ENCODE measurements around the gene ZNF428. TPM values are rescaled to one million over a fixed set of nuclear protein-coding genes. Genes with fewer than 3 reads are reported as not detected.

Gene ZNF428
- total RNA-seq, 4 donors from 2014 or later = 38.1 to 61.1 (median 50.5) TPM

DNA sequence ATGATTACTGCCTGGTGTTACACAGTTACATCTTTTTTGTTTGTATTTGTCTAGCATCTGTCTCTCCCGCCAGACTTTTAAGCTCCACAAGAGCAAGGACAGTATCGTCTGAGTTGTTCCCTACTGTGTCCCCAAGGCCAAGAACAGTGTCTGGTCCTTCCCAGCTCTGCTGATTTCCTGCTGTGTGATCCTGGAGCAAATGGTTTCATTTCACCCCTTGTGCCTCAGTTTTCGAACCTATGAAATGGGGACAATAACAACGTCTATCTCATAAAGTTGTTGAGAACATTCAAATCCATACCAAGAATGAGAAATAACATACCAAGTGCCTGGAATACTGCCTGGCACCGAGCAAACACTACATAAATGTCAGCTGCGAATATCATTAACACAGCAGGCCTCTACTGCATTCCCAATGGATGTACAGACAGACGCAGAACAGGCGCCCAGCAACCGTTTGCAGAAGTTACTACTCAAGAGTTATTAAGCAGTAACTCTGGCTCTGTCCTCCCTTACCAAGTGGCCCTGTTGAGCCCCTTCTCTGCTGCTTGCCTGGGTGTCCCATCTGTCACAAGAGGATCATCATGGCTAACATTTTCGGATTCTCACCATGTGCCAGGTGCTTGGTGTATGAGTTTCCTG is 55.5 kb downstream of the ZNF428 start:
- TF ChIP-seq, protein P1, sequence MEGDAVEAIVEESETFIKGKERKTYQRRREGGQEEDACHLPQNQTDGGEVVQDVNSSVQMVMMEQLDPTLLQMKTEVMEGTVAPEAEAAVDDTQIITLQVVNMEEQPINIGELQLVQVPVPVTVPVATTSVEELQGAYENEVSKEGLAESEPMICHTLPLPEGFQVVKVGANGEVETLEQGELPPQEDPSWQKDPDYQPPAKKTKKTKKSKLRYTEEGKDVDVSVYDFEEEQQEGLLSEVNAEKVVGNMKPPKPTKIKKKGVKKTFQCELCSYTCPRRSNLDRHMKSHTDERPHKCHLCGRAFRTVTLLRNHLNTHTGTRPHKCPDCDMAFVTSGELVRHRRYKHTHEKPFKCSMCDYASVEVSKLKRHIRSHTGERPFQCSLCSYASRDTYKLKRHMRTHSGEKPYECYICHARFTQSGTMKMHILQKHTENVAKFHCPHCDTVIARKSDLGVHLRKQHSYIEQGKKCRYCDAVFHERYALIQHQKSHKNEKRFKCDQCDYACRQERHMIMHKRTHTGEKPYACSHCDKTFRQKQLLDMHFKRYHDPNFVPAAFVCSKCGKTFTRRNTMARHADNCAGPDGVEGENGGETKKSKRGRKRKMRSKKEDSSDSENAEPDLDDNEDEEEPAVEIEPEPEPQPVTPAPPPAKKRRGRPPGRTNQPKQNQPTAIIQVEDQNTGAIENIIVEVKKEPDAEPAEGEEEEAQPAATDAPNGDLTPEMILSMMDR (IDR thresholded peaks at IDR 0.05) = no peak
- TF ChIP-seq POLR2A (IDR thresholded peaks at IDR 0.05) (no peak), EP300 (IDR thresholded peaks at IDR 0.05) (no peak)
- 78 to 84% methylated on average over 10 of the region's 10 CpGs for WGBS, 2 donors
- peaks cover 0 to 14% (median 4%) of the 10 kb centered on the region in 4 donors for H3K4me1 ChIP-seq
- no peak overlapping the region for H3K27ac ChIP-seq
- peaks cover 0 to 35% (median 0%) of the 10 kb centered on the region in 3 donors for H3K36me3 ChIP-seq
- H3K4me3 ChIP-seq = no peak overlapping the region
- DNase-seq (ENCODE audit: low spot score in 2 of 2) = no peak
- H3K9me3 ChIP-seq = no peaks in the 10 kb centered on the region
- H3K27me3 ChIP-seq = no peaks in the 10 kb centered on the region

DNA sequence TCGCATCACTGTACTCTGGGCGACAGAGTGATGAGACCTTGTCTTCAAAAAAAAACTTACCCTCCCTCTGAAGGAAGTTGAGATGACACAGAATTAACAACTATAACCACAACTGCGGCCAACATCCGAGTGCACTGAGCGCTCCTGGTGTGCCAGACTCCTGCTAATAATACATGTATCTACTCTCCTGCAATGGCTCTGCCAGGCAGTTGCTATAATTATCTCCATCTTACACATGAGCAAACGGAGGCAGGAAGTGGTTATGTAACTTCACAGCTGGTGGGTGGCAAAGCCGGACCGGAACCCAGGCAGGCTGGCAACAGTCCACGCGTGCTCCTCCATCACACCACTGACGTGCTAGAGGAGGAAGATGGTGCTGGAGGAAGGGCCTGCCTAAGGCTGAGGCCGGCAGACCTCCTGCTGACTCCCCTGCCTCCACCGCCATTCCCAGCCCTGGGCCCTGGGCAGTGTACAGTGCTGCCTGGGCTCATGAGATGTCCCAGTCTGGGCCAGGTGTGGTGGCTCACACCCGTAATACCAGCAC is 56.7 kb downstream of the ZNF428 start:
- Histone ChIP-seq H3K4me1 (peaks cover 0 to 14% (median 4%) of the 10 kb centered on the region in 4 donors), H3K4me3 (no peak overlapping the region), H3K9me3 (no peaks in the 10 kb centered on the region), H3K27ac (peak overlapping the region in 3 of 4 donors; percentile 34 to 64 (median 59)), H3K36me3 (peaks cover 0 to 38% (median 0%) of the 10 kb centered on the region in 3 donors), H3K27me3 (no peaks in the 10 kb centered on the region)
- WGBS, 2 donors = 56 to 65% methylated on average over 12 to 13 of the region's 14 CpGs
- no peak for TF ChIP-seq POLR2A (IDR thresholded peaks at IDR 0.05)
- TF ChIP-seq EP300 (IDR thresholded peaks at IDR 0.05) = peak in 1 of 2 donors; percentile 82
- DNase-seq (ENCODE audit: low spot score in 2 of 2) = peak; percentile 38 to 64

DNA sequence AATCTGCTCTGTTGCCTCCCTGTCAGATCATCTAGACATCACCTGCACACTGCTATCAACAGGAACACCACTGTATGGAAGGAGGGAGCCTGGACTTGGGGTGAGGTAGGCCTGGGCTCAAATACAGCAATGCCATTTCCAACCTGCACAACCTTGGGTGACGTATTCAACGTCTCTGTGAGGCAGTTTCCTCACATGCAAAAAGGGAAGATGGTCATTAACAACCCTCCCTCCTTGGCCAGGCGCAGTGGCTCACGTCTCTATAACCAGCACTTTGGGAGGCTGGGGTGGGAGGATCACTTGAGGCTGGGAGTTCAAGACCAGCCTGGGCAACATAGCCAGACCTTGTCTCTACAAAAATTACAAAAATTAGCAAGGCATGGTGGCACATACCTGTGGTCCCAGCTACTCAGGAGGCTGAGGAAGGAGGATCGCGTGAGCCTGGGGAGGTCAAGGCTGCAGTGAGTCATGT is 57.2 kb downstream of the ZNF428 start:
- Histone ChIP-seq H3K4me3 (no peak overlapping the region), H3K4me1 (peaks cover 0 to 14% (median 4%) of the 10 kb centered on the region in 4 donors), H3K27me3 (no peaks in the 10 kb centered on the region), H3K36me3 (peaks cover 0 to 38% (median 0%) of the 10 kb centered on the region in 3 donors), H3K9me3 (no peaks in the 10 kb centered on the region), H3K27ac (peak overlapping the region in 2 of 4 donors; percentile 25 to 64)
- TF ChIP-seq, protein P1 (IDR thresholded peaks at IDR 0.05) = no peak
- no peak for TF ChIP-seq POLR2A (IDR thresholded peaks at IDR 0.05)
- DNase-seq (ENCODE audit: low spot score in 2 of 2) = no peak
- WGBS, 2 donors = 81 to 92% methylated on average over 6 of the region's 6 CpGs

DNA sequence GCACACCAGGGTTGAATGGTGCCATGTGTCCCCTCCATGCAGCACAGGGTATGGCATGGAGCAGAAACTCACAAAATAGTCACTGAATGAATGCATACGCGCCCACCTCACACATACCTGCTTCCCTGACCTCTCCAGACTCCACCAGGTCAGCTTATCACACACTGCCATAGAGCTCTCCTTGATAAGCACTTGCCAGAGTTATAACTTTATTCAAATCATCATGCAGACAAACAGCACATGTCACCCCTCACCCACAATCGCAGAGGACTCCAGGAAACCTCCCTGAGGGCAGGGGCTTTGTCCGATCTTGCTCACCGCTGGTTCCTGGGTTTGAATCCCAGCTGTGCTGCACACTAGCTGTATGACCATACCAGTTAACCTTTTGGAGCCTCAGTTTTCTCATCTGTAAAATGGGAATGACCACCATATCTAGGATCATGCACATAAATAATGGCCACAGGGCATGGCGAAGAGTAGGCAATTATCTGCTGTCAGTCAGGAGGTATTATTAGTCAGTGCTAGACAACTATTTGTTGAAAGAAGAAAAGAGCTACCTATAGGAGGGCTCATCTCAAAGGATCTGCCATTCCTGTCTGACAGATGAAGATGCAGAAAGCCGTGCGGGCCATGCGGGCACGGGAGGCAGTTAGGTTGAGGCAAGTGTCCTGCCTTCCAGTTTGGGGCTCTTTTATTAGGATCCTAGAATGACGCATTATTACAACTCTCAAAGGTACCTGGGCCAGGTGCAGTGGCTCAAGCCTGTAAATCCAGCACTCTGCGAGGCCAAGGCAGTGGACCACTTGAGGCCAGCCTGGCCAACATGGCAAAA is 58.1 kb downstream of the ZNF428 start:
- peaks cover 0 to 45% (median 0%) of the 10 kb centered on the region in 3 donors for H3K36me3 ChIP-seq
- WGBS, 2 donors = 90 to 98% methylated on average over 12 of the region's 12 CpGs
- no peaks in the 10 kb centered on the region for H3K27me3 ChIP-seq
- TF ChIP-seq, protein P1 (IDR thresholded peaks at IDR 0.05) = no peak
- TF ChIP-seq EP300 (IDR thresholded peaks at IDR 0.05) (no peak), POLR2A (IDR thresholded peaks at IDR 0.05) (no peak)
- peaks cover 0 to 14% (median 4%) of the 10 kb centered on the region in 4 donors for H3K4me1 ChIP-seq
- DNase-seq (ENCODE audit: low spot score in 2 of 2) = no peak
- H3K4me3 ChIP-seq = no peak overlapping the region
- no peak overlapping the region for H3K27ac ChIP-seq
- H3K9me3 ChIP-seq = no peaks in the 10 kb centered on the region

DNA sequence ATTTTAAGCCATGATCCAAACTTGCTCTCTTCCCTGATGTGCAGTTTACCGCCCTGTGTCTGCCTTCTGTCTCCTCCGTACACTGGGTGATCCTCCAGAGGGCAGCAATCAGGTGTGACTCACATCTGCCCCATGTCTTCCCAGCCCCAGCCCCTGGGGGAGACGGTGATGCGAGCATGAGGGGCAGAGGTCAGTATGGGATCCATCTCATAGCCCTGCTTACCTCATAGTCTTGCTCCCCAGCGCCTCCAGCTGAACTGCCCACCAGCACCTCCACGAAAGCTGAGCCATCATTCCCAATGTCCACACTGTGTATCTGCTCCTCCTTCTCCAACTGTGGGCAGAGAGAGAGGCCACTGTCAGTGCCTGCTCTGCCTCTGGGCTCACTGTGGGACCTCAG is 58.7 kb downstream of the ZNF428 start:
- Histone ChIP-seq H3K9me3 (no peaks in the 10 kb centered on the region), H3K4me3 (no peak overlapping the region), H3K27ac (no peak overlapping the region), H3K4me1 (peaks cover 0 to 14% (median 4%) of the 10 kb centered on the region in 4 donors), H3K27me3 (no peaks in the 10 kb centered on the region), H3K36me3 (peaks cover 0 to 51% (median 0%) of the 10 kb centered on the region in 3 donors)
- WGBS, 2 donors = 79% methylated on average over 6 of the region's 6 CpGs
- TF ChIP-seq POLR2A (IDR thresholded peaks at IDR 0.05) (no peak), EP300 (IDR thresholded peaks at IDR 0.05) (no peak)
- TF ChIP-seq, protein P1 (IDR thresholded peaks at IDR 0.05) = no peak
- DNase-seq (ENCODE audit: low spot score in 2 of 2) = no peak

Small RNAs within 50 kb of the gene (small RNA-seq; reads per million reads assigned to genes)
- gene RN7SL368P = not detected

Other genes starting within 250 kb of the ZNF428 start
- gene TEX101, start 204.7 kb downstream of the ZNF428 start, total RNA-seq = not detected
- gene LYPD3, start 154.0 kb downstream of the ZNF428 start, total RNA-seq = under 1 TPM in 2 of 4 donors, not detected in 2; 0.42 to 0.44 TPM
- 10 to 100 TPM in 3 of 4 donors, 1 to 10 TPM in 1; 9.8 to 25.5 (median 16.3) TPM for gene PHLDB3, start 114.9 kb downstream of the ZNF428 start, total RNA-seq
- 10 to 100 TPM; 33.7 to 54.5 (median 41.9) TPM for gene ETHE1, start 92.4 kb downstream of the ZNF428 start, total RNA-seq
- gene ZNF575, start 86.4 kb downstream of the ZNF428 start, total RNA-seq = under 1 TPM in 2 of 4 donors, not detected in 2; 0.60 to 0.63 TPM
- gene XRCC1, start 44.1 kb downstream of the ZNF428 start, total RNA-seq = 10 to 100 TPM; 18.6 to 30.6 (median 25.7) TPM
- gene PINLYP, start 43.8 kb downstream of the ZNF428 start, total RNA-seq = 10 to 100 TPM in 3 of 4 donors, 1 to 10 TPM in 1; 7.5 to 45.7 (median 21.6) TPM
- 10 to 100 TPM; 21.6 to 26.1 (median 23.6) TPM for gene IRGQ, start 23.5 kb downstream of the ZNF428 start, total RNA-seq
- gene ZNF576, start 23.0 kb downstream of the ZNF428 start, total RNA-seq = 10 to 100 TPM in 3 of 4 donors, 1 to 10 TPM in 1; 9.9 to 18.8 (median 15.2) TPM
- under 1 TPM; 0.20 to 0.84 (median 0.52) TPM for gene SRRM5, start 7.5 kb downstream of the ZNF428 start, total RNA-seq
- gene CADM4, start 20.2 kb upstream of the ZNF428 start, total RNA-seq = 100 to 1,000 TPM in 2 of 4 donors, 10 to 100 TPM in 2; 85.2 to 108 (median 102) TPM
- gene PLAUR, start 50.5 kb upstream of the ZNF428 start, total RNA-seq = 10 to 100 TPM; 12.9 to 19.7 (median 16.4) TPM
- gene IRGC, start 96.4 kb upstream of the ZNF428 start, total RNA-seq = not detected
- gene SMG9, start 135.3 kb upstream of the ZNF428 start, total RNA-seq = 10 to 100 TPM; 14.6 to 49.8 (median 28.0) TPM
- 10 to 100 TPM in 1 of 4 donors, 1 to 10 TPM in 3; 4.6 to 18.3 (median 6.8) TPM for gene KCNN4, start 161.3 kb upstream of the ZNF428 start, total RNA-seq
- gene LYPD5, start 182.8 kb upstream of the ZNF428 start, total RNA-seq = 1 to 10 TPM in 1 of 4 donors, under 1 TPM in 3; 0.39 to 2.1 (median 0.53) TPM
- gene ZNF283, start 207.7 kb upstream of the ZNF428 start, total RNA-seq = 10 to 100 TPM in 2 of 4 donors, 1 to 10 TPM in 2; 4.2 to 12.3 (median 10.4) TPM

Data from tibial nerve (tissue), 4 donors.